MG63 (cell line): Measurements from ENCODE around the gene CELF2. TPM values are rescaled to one million over a fixed set of nuclear protein-coding genes. Genes with fewer than 3 reads are reported as not detected.

Source experiments
- DNase-seq: peaks from one replicate; pipeline ENCODE4 v3.0.0-alpha.2; 2020
- H3K27me3 ChIP-seq: fragments of 250-450 bp; sonication (Bioruptor Pico); 2 replicates; pipeline ENCODE4 v1.5.1; 2020; ENCODE audit warnings: mild to moderate bottlenecking, moderate library complexity
- H3K36me3 ChIP-seq: fragments of 250-450 bp; sonication (Bioruptor Pico); 2 replicates; pipeline ENCODE4 v1.5.1; 2020; ENCODE audit warnings: mild to moderate bottlenecking, moderate library complexity
- H3K4me3 ChIP-seq: fragments of 250-450 bp; sonication (Bioruptor Pico); 2 replicates; pipeline ENCODE4 v1.5.1; 2020; ENCODE audit warnings: mild to moderate bottlenecking, moderate library complexity
- H3K9me3 ChIP-seq: fragments of 250-450 bp; sonication (Bioruptor Pico); 2 replicates; pipeline ENCODE4 v1.5.1; 2020; ENCODE audit warnings: mild to moderate bottlenecking, moderate library complexity
- total RNA-seq: library from RNA; depleted of rRNA; stranded (reverse); fragments of >200 nt; shearing (Covaris generic); gene quantifications from 2 replicates; pipeline ENCODE4 v1.2.3, GENCODE V29; 2014; ENCODE audit warnings: low replicate concordance

Gene CELF2
- total RNA-seq, 1 experiment from 2014 or later: 1.5 TPM

DNA sequence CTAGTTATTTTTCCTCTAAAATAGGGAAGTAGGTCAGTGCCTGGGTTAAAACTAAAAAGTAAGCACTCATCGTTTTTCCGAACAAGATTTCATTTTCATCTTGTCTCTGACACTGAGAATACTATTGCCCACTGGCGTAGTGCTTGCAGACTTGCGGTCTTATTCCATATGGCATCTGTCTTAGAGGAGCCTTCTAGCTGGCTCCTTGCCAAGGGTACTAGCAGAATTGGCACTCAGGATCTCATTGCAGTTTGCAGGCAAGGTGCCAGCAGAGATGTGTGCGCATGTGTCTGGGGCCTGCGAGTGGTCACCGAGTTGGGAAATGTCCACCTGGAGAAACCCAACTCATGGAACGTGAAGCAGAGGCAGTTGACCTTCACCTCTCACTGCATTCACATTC is 143.4 kb downstream of the CELF2 start:
- no peaks in the 10 kb centered on the region for H3K36me3 ChIP-seq
- no peaks in the 10 kb centered on the region for H3K9me3 ChIP-seq
- no peak for DNase-seq
- no peaks in the 10 kb centered on the region; the same call in 1 of the 2 replicates for H3K27me3 ChIP-seq
- H3K4me3 ChIP-seq: no peak overlapping the region

DNA sequence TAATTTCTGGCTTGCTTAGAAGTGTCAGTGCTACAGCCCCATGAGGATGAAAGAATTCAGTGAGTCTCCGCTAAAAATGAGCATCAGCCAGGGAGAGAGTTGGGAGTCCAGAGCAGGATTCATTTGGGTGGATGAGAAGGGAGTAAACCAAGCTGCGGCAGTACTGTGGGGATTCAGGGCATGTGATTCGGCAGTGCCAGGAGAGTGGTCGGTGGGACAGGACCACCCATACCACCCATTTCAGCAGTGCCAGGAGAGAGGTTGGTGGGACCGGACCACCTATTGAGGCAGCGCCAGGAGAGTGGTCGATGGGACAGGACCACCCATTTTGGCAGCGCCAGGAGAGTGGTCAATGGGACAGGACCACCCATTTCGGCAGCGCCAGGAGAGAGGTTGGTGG is 144.2 kb downstream of the CELF2 start:
- H3K36me3 ChIP-seq: no peaks in the 10 kb centered on the region

DNA sequence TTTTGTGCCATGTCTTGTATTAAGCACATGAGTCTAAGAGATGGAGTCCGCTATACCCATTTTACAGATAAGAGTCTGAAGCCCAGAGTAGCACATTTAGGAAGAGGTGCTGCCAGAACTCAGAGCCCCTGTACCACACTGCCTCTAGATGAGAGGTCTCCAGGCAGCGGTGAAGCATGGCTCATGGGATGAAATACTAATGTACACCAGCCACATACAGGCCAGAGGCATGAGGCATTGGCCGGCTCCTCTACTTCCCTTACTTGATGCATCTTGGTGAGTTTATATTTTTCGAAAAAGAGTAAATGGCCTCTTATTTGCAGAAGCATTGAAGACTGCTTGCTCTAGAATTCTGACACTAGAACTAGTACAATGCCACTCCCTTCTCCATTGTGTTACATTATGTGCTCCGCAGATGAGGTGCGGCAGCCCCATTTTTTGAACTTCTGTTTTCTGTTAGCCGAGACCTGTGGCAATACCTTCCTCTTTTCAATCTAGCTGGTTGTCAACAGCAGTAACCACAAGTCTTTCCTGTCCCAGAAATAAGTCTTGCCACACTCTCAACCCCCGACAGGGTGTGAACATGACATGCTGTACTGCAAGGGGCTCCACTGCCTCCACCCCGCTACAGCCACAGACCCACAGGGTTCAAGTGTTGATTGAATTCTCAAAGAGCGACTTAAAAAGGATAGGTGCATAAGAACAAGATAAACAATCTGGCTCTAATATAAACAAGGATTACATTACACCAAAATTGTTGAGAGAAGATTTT is 145.3 kb downstream of the CELF2 start:
- Histone ChIP-seq H3K36me3 (no peaks in the 10 kb centered on the region), H3K9me3 (no peaks in the 10 kb centered on the region), H3K27me3 (peaks cover 2% of the 10 kb centered on the region), H3K4me3 (no peak overlapping the region)
- no peak for DNase-seq

More for the DNA sequence above, 144.2 kb downstream of the CELF2 start:
- peaks cover 2% of the 10 kb centered on the region for H3K27me3 ChIP-seq
- no peak for DNase-seq
- no peak overlapping the region for H3K4me3 ChIP-seq
- no peaks in the 10 kb centered on the region for H3K9me3 ChIP-seq

DNA sequence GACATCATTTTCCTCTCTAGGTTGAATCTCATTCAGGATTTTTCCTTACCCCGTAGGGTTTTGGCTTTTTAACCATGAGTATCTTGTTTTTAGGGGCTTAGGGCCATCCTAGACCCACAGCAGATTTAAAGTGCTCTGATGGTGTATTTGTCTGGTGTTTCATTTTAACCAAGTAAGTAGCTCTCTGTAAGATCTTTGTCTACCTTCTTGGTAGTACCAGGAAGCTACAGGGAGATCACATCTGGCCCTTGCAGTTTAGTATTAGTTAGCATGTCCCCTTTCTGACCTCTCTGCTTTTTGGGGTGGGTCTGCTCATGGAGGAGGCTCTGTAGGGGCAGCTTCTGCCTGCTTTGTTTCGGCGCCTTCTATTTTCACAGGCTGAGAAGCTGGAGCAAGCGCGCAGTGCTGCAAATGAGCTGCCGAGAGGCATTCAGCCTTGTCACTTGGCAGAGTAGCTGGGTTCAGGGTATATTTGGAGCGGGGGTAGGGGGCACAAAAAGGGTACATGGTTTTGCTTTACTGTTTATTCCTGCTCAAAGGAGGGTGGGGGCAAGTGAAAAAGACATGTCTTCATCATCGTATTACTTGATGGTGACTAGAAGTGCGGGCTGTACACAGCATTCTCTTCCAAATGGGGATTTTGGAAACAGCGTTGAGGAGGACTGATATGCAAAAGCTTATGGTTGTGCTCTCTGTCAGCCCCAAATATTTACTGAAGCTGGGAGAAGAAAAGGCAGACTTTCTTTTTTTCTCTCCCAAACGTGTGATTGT is 146.3 kb downstream of the CELF2 start:
- Histone ChIP-seq H3K4me3 (no peak overlapping the region), H3K27me3 (peaks cover 2% of the 10 kb centered on the region), H3K9me3 (no peaks in the 10 kb centered on the region), H3K36me3 (no peaks in the 10 kb centered on the region)
- no peak for DNase-seq

DNA sequence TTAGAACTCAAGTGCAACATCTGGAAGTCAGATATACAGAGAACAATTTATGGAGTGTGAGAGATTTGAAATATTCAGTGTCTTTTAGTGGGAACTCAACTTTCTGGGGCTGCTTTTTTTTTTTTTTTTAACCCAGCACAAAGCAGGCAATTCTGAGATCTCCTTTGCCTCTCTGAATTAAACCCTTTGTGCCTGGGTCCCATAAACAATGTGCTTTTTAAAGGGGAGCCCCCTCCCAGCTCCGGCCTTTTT is 146.8 kb downstream of the CELF2 start:
- no peak for DNase-seq
- Histone ChIP-seq H3K9me3 (no peaks in the 10 kb centered on the region), H3K36me3 (no peaks in the 10 kb centered on the region), H3K4me3 (peak overlapping the region; percentile 47; the same call in 1 of the 2 replicates), H3K27me3 (peaks cover 2% of the 10 kb centered on the region)

DNA sequence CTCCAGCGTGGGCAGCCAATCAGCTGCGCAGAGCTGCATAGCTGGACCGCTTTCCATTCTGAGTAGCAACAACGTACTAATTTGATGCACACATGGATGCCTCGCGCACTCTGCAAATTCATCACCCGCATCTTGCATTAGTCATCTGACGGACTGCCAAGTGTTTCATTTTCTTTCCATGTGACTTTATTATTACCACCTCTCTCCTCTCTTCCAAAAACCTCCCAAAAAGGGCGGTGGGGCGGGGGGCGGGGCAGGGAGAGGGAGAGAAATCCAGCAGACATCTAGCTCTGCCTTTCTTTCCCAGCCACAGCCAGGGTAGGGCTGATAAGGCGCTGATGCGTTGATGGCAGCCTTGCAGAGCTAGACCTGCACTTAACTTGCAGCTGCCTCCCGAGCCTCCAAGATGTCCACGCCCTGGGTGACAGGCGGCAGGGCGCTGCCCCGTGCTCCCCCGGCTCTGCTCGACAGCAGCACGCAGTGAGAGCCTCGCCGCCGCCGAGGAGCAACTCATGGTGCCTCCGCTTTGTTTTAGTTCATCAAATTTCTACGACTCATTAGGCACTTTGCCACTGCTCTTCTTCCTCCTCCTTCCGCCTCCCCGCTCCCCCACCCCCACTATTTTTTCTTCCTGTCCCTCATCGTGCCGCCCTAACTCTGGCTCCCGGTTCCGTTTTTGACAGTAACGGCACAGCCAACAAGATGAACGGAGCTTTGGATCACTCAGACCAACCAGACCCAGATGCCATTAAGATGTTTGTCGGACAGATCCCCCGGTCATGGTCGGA is 147.3 kb downstream of the CELF2 start:
- DNase-seq: peak; percentile 73
- H3K4me3 ChIP-seq: peak overlapping the region; percentile 47
- H3K27me3 ChIP-seq: peaks cover 2% of the 10 kb centered on the region
- no peaks in the 10 kb centered on the region for H3K9me3 ChIP-seq
- H3K36me3 ChIP-seq: no peaks in the 10 kb centered on the region

DNA sequence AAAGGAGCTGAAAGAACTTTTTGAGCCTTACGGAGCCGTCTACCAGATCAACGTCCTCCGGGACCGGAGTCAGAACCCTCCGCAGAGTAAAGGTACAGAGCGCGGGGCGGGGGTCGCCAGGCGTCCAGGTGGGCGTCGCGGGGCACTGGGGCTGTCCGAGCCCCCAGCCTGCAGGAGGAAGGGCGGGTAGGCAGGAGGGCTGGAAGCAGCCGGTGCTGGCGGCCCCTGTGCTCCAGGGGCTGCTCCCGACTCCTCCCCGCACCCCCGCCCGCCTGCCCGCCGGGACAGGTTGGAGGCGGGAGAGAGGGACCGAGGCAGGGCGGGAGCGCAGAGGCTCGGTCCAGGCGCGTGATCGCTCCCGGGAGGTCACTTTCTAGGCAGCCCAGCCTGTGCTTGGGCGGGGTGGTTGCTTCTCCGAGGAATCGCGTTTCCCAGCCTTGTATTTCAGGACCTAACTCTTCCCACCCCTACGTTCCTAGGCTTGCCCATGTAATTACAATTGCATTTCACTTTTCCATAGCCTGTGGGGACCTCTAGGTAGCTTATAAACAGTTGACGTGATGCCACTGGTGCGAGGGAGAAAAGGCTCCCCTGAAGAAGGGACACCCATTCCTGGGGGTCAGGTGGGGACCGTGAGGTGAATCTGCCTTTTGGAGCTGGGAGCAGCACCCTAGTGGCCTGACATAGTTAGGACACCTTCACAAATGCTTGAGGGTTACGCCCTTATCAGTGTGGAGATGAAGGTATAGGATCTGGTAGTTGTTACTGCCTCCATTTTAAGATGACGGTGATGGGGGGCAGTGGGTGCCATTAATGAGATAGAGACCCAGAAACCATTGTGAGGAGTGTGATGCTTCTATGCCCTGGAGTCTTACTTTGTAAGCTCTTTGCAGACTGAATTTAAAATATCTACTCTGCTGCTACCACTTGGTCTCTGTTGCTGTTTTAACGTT is 148.2 kb downstream of the CELF2 start:
- DNase-seq: peak; percentile 19
- Histone ChIP-seq H3K4me3 (peak overlapping the region; percentile 47), H3K27me3 (peaks cover 2% of the 10 kb centered on the region)

DNA sequence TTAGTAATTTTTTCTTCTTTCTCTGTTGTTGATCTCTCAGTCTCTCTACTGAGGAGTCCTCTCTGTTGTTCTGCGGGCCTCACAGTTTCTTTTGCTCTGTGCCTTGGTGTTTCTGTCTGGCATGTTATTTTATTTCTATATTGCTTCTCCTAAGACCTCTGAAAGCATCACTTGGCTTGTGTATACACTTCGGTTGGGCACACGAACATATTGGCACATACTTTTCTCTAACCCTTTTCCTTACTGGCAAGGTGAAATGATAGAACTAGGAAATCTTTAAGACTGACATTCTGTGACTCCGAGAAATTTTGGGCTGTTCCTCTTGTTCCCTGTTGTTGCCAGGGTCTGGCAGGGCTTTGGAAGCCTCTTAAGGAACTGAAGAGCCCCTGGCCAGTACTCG is 148.9 kb downstream of the CELF2 start:
- no peaks in the 10 kb centered on the region for H3K9me3 ChIP-seq
- no peaks in the 10 kb centered on the region for H3K36me3 ChIP-seq
- no peak overlapping the region for H3K4me3 ChIP-seq
- H3K27me3 ChIP-seq: peaks cover 2% of the 10 kb centered on the region
- DNase-seq: no peak

More for the DNA sequence above, 148.2 kb downstream of the CELF2 start:
- Histone ChIP-seq H3K9me3 (no peaks in the 10 kb centered on the region), H3K36me3 (no peaks in the 10 kb centered on the region)

DNA sequence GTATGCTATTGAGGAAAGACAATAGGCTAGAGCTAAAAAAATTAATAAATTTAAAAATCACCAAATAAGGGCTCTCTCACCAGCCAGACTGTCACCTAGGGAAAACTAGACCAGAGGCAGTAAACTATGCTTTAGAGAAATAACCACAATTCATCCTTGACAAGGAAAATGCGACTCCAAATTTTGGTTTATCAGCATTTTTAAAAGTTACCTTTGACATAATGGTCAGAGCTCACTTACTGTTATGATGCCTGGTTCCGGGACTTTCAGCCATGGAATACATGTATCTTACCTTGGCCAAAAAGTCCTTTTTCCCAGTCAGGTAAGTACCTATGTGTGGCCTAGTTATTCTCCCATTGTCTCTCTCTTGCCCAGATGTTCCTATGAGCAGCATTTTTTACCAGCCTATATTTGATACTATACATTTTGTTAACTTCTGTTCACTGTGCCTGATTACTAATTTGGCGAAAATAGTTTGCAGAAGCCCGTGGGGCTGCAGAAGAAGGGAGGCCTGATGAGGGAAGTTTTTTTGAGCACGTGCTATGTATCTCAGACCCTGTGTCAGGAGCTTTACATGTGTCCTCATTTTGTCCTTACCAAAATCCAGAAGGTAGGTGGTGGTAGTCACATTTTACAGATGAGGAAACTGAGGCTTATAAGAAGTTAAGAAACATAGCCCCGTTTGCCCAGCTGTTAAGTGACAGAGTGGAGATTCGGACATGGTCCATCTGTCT is 149.7 kb downstream of the CELF2 start:
- peaks cover 2% of the 10 kb centered on the region for H3K27me3 ChIP-seq
- H3K4me3 ChIP-seq: no peak overlapping the region
- no peaks in the 10 kb centered on the region for H3K9me3 ChIP-seq

DNA sequence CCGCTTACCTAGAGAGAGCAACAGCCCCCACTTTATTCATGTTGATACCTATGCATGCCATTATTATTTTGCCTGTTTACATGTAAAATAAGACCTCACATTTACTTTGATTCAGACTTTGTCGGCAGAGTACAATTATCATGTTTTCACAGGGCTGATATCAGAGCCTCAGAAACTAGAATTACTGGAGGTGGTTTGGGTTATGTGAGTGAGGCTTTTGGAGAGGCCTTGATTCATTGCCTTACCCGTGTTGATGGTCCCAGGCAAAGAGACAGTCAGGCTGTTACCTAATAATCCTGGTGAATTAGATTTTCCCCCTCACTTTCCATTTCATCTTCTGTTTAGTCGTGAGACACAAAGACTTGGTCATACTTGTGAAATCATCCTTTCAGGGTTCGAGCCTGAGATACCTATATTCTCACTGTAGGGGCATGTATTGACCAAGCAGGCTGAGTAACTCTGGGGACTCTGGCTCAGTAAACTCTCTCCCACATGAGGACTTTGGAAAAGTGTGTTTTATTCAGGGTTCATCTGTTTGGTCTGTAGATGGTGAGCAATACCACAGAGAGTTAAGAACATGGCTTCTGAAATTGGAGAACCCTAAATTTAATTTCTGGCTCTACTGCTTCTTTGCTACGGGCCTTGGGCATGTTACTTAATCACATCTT is 150.9 kb downstream of the CELF2 start:
- Histone ChIP-seq H3K36me3 (no peaks in the 10 kb centered on the region), H3K27me3 (peaks cover 2% of the 10 kb centered on the region), H3K9me3 (no peaks in the 10 kb centered on the region), H3K4me3 (no peak overlapping the region)
- DNase-seq: no peak

More for the DNA sequence above, 149.7 kb downstream of the CELF2 start:
- H3K36me3 ChIP-seq: no peaks in the 10 kb centered on the region
- no peak for DNase-seq

DNA sequence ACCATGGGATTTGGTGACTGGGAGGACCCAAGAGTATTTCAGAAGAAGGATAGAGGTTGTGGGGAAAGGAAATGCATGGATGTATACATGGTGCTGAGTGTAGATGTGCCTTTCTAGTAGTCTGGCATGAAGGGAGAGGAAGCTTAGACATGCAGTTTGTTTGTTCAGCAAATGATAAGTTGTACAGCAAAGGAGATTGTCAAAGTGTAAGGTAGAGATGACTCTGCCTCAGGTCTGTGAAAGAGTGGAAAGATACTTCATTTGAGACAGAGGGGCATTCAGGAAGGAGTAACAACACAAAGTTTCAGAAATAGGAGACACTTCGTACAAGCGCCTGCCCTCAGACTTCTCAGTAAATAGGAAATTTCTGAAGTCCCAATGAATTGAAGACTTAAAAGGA is 152.3 kb downstream of the CELF2 start:
- H3K4me3 ChIP-seq: no peak overlapping the region
- peaks cover 2% of the 10 kb centered on the region for H3K27me3 ChIP-seq
- DNase-seq: no peak
- no peaks in the 10 kb centered on the region for H3K9me3 ChIP-seq
- H3K36me3 ChIP-seq: no peaks in the 10 kb centered on the region

DNA sequence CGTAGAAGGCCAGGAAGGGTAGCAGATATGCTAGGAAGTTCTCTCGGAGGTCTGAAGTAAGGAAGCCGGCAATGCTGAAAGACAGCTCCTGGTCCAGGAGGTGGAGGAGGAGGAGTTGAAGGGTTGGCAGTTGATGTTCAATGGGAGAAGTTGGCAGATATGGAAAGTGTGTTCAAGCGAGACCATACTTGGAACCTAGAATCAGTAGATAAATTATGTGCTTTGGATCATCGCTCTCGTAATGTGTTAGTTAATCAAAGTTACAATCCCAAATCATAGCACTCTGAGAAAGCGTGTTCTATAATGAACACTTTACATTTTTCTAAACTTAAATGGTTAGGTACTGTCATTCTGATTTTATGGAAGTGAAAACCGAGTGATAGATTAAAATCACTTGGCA is 152.9 kb downstream of the CELF2 start:
- no peaks in the 10 kb centered on the region for H3K36me3 ChIP-seq
- no peak for DNase-seq
- no peak overlapping the region for H3K4me3 ChIP-seq
- H3K27me3 ChIP-seq: peaks cover 2% of the 10 kb centered on the region
- no peaks in the 10 kb centered on the region for H3K9me3 ChIP-seq

DNA sequence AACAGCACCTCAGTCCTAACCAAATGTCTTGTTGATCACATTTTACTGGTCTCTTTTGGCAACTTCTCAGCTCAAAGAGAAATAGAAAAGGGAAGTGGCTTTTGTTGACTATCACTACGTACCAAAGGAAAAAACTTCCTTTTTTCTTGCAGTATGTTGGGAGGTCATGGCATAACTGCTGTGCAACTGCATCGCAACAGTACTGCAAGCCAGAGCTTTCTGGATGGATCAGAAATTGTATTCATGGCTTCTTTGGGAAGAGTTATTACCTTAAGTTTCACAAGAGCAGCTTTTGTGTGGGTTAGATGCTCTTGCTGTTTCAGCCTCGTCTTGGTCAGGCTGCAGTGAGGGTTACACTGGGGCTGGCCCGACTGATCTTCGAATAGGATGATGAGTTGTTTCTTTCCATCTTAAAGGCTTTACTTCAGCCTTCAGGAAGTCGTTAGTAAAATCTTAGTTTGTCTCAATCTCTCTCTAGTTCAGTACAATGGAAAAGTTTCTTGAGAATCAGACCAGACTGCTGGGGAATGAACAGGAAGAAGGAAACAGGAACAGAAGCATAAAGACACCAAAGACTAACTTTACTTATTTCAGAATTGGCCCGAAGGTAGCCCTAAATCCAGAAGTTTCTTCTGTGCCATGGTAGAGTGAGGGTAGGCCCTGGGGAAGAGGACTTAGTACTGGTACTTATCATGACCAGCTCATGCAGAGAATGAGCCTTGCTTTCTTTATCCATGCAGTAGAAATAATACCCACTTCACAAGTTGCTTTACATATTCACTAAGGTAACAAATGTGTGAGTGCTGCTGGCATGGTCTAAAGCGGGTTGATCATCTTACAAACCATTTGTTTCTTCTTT is 153.6 kb downstream of the CELF2 start:
- H3K27me3 ChIP-seq: peaks cover 2% of the 10 kb centered on the region; the same call in 1 of the 2 replicates
- no peaks in the 10 kb centered on the region for H3K36me3 ChIP-seq
- no peak overlapping the region for H3K4me3 ChIP-seq
- no peak for DNase-seq
- no peaks in the 10 kb centered on the region for H3K9me3 ChIP-seq

DNA sequence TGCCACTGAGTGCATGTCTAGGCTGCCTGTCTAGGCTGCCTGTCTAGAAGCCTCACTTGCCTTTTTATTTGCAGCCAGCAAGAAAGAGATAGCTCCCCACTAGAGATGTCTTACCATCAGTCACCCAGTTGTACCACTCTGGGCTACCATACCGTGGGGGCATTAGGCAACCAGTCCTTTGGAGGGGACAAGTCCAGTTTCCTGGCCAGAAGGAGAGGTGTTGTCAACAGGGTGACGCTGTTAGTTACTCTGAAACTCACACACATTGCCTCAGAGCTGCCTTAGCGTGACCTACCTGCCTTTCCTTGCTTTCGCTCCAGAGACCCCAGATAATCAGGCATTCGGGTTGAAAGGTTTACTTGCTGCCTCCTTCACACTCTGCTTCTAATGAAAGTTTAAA is 155.4 kb downstream of the CELF2 start:
- Histone ChIP-seq H3K27me3 (no peaks in the 10 kb centered on the region), H3K36me3 (no peaks in the 10 kb centered on the region), H3K4me3 (no peak overlapping the region), H3K9me3 (no peaks in the 10 kb centered on the region)
- no peak for DNase-seq
